Stimulated activated CD8-positive, alpha-beta memory T cell treated with anti-CD3 and anti-CD28 coated beads, Interleukin-12 subunit alpha, Interleukin-12 subunit beta, amount 100 ng/mL, for 24 hours (primary cell): Measurements from ENCODE around the gene WASF3.
"Not testable (repeated sequence)": the region's sequence is repeated elsewhere in the genome, so short reads cannot be mapped to it uniquely, and the experiment has no call there.

Experiments used
- DNase-seq: peaks from one replicate; pipeline ENCODE4 v3.0.0-alpha.2; 2020; ENCODE audit errors: extremely low read depth

WASF3 gene

DNA sequence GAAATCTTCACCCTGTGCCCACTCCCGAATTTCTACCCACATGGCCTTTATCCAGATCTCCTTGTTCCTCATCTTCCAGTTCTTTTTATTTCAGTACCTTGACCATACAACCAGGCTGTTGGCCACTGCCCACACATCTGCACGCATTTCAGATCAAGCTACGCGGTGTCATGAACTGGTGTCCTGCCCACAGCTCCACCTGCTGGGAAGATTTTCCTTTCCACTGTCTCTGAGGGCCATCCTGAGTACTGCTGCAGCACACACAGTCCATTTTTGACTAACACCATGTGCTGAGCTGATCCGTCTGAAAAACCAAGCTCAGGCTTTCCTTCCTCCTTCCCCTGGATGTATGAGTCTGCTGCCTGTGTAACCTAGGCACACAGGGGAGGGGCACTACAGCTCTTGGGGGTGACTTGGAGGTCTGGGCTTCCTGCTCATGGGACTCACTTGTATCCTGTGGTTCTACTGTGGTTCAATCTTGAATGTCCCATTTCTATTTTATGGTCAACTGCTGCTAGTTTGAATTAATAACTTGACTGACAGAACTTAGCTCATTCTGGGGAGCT lies 71.9 kb downstream of the WASF3 start:
- no peak for DNase-seq

DNA sequence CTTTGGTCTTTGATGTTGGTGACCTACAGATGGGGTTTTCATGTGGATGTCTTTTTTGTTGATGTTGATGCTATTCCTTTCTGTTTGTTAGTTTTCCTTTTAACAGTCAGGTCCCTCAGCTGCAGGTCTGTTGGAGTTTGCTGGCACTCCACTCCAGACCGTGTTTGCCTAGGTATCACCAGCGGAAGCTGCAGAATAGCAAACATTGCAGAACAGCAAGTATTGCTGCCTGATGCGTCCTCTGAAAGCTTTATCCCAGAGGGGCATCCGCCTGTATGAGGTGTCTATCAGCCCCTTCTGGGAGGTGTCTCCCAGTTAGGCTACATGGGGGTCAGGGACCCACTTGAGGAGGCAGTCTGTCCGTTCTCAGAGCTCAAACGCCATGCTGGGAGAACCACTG lies 78.2 kb downstream of the WASF3 start:
- DNase-seq = not testable (repeated sequence)

DNA sequence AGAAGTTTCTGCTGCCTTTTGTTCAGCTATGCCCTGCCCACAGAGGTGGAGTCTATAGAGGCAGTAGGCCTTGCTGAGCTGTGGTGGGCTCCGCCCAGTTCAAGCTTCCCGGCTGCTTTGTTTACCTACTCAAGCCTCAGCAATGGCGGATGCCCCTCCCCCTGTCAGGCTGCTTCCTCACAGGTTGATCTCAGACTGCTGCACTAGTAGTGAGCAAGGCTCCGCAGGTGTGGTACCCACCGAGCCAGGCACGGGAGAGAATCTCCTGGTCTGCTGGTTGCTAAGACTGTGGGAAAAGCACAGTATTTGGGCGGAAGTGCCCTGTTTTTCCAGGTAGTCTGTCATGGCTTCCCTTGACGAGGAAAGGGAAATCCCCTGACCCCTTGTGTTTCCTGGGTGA lies 78.6 kb downstream of the WASF3 start:
- DNase-seq = not testable (repeated sequence)

DNA sequence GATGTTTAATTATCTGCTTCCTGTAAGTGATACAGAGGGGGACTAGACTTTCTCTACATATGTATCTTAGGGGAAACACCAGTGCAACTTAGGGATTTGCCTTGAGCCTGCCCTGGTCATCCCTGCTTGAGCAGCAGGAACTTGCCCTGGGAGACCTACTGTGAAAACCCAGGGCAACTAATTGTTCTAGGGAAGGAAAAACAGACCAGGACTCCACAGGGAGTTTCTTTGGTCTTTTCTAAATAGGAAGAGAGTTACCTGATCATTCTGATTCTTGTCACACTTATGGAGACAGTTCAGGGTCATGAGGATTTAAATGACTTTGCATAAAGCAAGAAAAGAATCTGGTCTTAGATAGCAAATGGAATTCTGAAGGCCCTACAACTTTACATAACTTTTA lies 89.1 kb downstream of the WASF3 start:
- DNase-seq = no peak

DNA sequence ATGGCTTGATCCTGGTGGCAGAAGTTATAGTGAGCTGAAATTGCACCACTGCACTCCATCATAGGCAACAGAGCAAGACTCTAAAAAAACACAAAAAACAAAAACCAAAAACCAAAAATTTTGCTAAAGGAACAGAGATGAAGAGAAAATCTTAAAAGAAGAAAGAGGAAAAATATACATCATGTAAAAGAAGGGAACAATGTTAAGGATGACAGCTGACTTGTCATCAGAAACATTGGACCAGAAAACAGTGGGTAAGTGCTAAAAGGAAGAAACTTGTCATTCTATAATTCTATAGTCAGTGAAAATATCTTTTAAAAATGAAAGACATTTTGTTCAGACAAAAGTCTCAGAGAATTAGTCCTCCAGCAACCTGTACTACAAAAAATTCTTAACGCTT lies 93.8 kb downstream of the WASF3 start:
- no peak for DNase-seq

DNA sequence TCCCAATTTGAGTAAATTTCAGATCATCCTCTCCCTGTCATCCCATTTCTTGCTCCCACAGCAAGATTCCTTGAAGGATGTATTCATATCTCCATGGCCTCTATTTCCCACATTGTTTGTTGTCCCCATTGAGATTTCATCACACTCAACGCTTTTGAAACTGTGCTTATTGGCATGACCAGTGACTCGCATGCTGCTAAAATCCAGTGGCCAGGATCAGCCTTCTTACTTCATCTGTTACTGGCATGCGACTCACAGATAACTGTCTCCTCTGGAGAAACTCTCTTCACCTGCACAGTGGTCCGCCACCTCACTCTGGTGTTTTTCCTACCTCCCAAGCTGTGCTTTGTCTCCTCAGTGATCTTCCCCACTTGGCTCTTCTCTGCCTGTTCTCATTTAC lies 95.8 kb downstream of the WASF3 start:
- DNase-seq = no peak

DNA sequence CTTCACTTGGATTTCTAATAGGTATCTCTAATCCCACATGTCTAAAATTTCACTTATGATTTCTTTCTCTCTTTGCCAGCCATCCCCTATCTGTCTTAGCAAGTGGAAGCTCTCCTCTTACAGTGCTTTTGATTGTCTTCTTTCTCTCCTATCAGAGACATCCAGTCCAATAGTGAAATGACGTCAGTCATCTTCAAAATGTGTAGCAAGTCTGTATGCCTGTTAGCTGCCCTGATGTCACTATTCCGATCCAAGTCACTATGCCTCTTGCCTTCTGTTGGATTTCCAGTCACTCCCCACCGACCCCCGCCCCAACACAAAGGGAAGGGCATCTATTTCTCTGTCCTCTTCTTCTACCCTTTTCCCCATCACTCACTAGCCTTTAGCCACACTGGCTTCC lies 96.4 kb downstream of the WASF3 start:
- no peak for DNase-seq

DNA sequence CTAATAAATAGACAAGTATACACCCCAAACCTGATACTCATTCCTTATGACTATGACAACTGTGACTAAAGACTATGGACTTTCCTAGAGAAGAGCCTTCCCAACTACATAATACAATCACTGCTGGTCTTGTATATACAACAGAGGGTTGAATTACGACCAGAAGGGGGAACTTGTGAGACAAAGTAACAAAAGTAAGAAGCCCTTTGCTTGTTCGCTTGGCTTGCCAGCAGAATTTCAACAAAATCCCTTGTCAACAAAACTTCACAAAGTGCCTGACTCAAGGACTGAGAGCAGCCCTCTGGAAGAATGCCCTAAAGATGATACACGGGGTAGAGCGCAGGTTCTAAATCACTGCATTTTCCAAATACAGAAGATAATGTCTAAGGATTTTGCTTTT lies 99.4 kb downstream of the WASF3 start:
- no peak for DNase-seq

DNA sequence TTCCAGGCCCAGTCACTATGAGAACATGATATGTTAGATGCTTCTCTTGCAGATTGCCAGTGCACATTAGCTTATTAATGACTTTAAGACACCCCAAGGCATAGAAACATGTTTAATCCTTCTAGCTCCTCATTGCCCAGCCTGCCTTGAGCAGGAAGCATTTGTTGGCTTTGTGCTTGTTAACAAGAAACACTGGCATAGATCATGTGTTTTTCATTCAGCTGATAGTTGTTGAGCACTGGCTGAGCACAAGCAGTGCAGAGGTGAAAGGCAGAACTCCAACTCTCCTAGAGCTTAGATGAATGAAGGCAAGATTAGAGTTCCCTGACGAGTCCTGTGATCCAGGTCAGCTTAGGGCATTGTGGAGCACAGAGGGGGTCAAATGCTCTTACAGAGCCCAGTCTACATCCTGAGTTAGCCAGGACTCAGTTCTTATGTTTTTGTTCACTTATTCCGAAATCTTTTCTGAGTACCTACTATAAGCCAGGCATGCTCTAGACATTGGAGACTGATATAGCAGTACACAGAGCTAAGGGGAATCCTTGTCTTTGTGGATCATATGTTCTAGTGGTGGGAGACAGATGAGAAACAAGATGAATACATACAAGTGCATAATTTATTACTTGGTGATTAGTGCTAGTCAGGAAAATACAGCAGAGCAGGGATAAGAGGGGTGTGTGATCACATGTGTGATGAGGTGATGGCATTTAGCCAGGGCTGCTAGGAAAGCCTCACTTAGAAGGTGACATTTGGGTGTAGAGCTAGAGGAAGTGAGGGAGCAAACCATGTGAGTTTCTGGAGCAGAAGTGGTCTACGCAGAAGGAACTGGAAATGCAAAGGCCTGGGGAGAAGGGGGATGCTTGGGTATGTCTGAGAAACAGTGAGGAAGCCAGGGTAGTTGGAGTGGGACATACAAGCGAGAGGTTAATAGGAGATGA lies 101.2 kb downstream of the WASF3 start:
- DNase-seq = no peak

DNA sequence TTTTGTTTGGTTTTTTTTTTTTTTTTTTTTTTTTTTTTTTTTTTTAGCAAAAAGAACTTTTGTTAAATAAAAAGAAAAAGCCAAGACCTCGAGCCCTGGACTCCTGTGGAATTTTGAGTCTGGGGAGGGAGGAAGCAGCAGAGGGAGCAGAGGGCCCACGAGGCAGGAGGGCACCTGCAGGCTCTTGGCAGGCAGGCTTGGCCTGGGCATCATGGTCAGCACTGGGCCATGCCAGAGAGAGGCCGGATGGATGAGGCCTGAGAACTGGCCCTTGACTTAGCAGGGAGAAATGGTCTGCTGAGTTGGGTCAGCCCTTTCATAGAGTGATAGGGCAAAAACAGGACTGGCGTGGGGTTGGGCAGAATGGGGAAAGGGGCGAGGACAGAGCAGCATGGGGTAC lies 102.7 kb downstream of the WASF3 start:
- no peak for DNase-seq

DNA sequence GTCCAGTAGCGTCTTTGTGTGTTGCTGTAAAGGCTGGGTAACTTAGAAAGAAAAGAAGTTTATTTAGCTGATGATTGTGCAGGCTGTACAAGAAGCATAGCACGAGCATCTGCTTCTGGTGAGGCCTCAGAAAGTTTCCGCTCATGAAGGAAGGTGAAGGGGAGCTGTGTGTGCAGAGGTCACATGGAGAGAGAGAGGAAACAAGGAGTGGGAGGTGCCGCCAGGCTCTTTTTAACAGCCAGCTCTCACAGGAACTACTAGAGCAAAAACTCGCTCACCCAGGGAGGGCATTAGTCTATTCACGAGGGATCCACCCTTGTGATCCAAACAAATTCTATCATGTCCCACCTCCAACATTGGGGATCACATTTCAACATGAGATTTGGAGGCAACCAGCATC lies 103.3 kb downstream of the WASF3 start:
- no peak for DNase-seq

DNA sequence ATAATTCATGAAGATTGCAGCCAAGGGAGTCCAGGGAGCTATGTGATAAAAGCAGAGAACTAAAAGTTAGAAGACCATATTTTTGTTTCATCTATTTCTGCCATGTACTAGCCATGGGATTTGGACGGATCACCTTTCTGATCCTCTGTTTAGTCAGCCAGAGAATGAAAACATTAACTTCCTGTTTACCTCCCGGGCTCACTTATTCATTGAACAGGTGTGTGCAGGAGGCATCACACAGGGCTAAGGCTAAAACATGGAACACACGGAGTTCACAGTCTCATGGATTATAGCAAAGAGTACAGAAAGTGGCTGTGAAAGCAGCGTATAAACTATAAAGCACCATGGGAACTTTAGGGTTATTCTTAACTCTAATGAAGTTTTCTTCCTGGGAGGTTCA lies 106.3 kb downstream of the WASF3 start:
- no peak for DNase-seq

DNA sequence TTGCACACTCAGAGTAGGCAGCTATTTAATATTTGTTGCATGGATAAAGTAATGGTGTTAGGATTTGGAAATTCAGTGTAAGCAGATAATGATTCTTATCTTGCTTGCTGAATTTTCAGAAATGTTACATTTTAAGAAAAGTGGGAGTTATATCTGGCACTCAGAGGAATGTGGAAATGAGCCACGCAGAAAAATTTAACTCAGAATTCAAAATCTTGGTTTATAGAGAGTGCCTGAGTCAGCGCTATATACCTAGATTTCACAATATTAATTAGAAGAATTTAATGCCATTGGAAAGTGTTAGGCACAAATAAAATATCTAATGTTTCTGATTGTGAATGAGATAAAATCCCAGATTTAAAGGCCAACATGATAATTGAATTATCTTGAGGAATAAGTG lies 106.8 kb downstream of the WASF3 start:
- no peak for DNase-seq

DNA sequence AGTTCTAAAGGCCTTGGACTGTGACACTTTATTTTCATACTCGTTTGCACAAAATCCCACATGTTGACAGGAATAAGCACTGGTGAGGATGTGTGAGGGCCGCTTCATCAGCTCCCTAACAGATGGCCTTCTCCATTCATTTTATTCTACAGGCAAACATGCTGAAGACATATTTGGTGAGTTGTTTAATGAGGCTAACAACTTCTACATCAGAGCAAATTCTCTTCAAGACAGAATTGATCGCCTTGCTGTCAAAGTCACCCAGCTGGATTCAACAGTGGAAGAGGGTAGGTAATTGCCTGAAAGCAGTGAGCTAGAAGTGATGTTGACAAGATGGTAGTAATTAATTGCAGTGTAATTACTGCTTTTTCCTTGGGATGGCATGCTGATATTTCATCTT lies 107.4 kb downstream of the WASF3 start:
- no peak for DNase-seq

DNA sequence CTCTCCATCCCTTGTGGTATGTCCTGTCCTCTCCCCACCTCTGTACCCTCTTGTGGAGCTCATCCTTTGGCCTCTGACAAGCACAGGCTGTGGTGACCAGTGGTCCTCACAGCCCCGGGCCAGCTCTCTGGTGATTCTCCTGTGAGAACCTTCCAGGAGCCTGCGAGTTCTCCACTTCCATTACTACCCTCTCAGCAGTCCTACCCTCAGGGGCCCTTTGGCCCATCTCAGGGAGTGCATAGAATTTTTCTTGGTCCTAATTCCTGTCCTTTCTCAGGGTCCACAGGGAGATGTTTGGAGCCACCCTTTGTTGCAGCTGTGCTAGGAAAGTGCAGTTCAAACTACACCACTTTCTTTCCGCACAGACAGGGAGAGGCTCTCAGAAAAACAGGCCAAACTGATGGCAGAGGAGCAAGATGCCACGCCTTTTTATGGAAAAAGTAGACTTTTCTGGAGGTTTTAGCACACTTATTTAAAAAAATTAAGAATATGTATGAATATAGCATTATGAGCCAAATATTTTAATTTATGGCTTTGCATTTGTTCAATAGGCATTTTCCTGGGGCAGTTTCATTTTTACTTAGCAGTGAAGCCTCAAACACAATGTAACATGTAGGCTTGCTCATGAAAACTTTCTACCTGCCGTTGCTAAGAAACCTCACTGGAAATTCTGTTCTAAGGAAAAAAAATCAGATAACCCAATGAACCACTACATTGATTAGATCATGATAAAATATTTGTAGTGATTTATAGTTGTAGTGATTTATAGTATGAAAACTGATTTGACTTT lies 111.1 kb downstream of the WASF3 start:
- no peak for DNase-seq

DNA sequence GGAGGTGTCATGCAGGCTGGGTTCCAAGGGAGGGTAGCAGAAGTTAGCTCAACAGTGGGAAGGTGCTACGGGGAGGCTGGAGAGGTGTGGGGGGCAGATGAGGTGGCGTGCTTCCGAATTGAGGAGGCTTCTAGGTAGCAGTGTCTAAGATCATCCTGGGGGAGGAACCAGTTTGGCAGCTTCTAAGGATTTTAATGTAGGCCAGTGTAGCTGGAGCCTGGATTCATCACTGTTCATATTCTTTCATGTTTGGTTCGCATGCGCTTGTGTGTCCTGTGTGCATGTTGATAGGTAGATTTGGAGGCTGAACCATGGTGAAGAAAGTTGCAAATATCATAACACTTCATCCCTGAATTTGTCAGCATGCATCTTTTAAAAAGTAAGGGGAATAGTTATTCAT lies 116.4 kb downstream of the WASF3 start:
- no peak for DNase-seq

DNA sequence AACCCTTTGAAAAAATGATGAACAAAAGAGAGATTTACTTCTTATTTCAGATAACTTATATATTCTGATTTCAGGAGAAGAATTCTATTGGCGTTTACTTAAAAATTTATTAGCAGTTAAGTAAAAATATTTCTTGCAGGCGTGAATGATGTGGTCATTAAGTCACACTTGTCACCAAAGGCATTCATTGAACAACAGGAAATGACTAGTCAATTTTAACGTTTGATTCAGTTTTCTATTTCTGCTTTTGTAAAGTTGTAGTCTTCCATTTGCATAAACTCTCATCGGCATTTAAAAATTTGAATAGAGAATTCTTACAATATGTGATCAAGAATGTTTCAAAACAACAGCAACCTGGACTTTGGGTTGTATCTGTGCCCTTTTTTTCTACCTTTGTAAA lies 119.7 kb downstream of the WASF3 start:
- no peak for DNase-seq

DNA sequence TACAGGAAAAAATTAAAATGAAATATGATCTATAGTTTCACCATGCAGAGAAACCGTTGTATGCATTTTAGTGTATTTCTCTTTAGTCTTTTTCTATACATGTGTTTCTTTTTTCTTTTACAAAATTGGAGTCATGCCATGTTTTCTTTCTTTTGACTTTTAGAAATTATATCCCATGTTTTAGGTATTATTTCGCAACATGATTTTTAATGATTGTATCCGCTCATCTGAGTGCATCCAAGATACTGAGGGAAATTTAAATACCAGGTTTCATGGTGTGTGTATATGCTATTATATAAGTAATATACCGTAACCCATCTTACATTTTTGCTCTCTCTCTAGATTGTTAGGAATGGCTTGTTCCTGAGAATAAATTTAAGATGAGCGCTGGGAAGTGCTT lies 120.8 kb downstream of the WASF3 start:
- DNase-seq = no peak

DNA sequence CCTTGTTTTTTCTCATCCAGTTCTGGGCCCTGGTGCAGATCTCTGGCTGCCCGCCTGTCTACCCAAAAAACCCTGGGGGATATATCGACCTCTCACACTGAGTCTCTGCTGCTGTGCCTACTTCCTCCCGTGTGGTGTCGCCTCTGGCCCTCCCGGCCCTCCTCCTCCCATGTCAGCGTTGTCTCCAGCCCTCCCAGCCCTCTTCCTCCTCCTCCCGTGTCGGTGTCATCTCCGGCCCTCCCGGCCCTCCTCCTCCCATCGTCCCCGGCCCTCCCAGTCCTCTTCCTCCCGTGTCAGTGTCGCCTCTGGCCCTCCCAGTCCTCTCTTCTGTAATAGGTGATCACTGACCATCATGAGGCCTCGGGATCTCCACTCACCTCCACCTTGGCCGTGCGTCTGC lies 121.3 kb downstream of the WASF3 start:
- no peak for DNase-seq

DNA sequence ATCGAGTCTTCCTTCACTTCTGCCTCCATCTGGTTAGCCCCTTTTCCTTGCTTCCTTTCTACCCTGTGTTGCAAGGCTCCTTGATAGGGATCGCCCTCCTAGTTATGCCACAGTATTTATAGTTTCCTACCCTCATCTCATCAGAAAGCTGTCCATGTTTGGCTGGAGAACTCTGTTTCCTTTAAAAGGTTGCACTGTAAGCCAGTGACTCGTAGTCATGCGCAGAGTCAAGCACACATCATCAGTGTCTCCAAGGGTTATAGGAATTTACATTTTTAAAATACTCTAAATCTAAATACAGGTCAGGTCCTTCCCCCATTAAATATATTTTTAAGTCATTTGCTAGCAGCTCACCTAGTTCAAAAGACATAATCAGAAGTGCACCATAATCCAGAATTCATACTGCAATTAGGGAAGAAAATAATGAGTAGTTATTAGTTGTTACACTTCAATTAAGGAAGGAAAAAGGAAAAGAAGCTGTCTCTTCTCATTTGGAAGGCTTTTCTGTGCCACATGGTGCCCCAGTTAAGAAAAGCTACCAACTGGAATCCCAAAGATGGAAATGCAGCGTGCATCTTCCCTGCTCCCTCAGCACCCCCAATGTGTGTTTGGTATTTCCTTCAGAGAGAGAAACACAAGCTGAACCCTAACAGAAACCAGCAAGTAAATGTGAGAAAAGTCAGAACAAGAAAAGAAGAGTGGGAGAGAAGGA lies 122.1 kb downstream of the WASF3 start:
- DNase-seq = no peak

DNA sequence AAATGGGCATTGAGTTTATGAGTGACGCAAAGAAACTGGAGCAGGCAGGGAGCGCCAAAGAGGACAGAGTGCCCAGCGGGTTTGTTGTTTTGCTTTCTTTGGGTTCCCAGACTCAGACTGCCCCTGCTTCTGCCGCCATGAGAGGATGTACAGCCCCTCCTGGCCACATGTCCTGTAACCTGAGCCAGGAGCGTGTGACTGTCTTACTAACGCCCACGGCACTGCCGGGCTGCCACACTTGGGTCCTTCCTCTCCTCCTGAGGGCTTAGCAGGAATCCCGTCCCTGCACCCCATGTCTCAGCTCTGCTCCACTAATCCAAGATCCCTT lies 122.6 kb downstream of the WASF3 start:
- DNase-seq = no peak

DNA sequence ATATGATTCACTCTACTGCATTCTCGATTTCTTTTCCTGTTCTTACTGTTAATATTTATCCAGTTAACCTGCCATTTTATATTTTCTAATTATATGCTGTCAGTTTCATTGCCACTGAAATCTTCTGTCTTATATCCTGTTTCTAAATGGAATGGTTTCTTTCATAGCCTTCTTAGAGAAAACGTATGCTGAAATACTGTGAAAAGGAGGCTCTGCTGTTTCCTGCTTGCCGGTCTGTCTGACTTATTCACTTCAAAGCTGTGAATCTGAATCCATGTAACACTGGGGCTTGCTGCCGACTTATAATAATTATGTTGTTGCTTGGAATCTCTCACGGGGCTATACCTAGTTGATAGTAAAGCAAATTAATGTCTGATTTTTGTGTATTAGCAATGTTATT lies 123.1 kb downstream of the WASF3 start:
- no peak for DNase-seq
